ENCODE results near the gene CCNY. TPM values are rescaled to one million over a fixed set of nuclear protein-coding genes. Genes with fewer than 3 reads are reported as not detected.

Gene CCNY
- total RNA-seq, 1 donor from 2014 or later, result 83.4 TPM

- DNase-seq (ENCODE audit: low spot score), result no peak
- intact Hi-C loops (cut with DNase I), result no loop called here
These were observed 123.1 kb downstream of the CCNY start for GRCh38 chr10:35459449-35459847.

GRCh38 chr10:35460852-35461460 is 124.6 kb downstream of the CCNY start:
- DNase-seq (ENCODE audit: low spot score), result no peak
- intact Hi-C loops (cut with DNase I), result no loop called here

- DNase-seq (ENCODE audit: low spot score), result no peak
- intact Hi-C loops (cut with DNase I), result no loop called here
These were observed 126.2 kb downstream of the CCNY start for GRCh38 chr10:35462491-35462934.

DNA sequence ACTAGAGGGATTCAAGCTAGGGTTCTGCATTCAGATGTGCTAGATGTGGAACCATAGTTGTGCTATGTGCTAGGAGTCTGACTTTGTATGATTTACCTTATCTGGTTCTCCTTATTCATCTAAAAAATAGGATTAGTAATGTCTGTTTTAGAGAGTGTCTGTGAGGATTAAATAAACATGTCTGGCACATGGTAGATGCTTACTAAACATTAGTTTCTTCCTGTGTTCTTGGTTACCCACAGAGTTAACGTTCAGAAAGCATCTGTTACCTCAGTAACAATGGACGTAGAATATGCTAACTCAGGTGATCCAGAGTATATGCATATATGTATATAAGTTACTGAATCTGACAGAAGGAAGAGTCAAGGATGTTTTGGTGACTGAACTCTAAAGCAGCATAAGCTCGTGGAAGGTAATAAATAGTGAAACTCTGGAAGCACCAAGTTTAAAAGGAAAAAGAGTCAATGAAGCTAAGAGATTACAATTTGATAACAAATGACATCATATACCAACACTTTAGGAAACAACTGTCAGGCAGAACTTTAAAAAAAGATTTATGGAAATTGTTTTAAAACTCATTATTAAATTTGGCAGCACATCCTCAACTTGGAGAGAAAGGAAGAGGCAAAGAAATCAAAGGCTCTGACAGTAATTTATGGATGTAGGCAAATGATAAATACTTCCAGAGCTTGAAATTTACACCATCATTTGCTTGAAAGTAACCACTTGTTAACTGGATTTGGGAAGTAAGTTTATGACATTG is 127.0 kb downstream of the CCNY start:
- DNase-seq (ENCODE audit: low spot score), result no peak
- intact Hi-C loops (cut with DNase I), result no loop called here

GRCh38 chr10:35463878-35464277 is 127.6 kb downstream of the CCNY start:
- no peak for DNase-seq (ENCODE audit: low spot score)
- intact Hi-C loops (cut with DNase I), result no loop called here

DNA sequence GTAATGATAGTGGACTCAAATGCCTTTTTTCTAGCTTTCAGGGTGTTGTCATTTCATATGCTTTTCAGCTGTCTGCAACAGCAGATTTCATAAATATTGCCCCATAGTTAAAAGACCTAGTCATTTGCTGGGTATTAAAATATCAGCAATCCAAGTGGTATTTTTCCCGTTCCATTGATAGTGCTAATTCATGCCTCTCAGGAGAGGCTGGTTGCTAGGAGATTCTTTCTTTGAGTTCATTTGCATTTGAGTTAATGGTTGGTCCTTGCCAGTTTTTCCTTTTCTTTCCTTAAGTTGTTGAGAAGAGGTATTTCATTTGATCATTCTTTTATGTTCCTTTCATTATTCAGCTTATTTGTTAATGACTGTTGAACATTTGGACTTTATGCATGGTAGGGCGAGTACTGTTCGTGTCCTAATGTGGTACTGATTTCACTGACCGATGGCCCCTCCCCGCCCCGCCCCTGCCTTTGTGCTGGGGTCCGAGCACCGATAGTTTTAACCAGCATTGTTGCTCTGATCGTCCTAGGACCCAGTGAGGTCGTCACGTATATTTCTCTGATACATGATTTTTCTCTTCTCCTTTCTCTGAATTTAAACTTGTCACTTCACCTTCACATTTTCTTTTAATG is 128.6 kb downstream of the CCNY start:
- intact Hi-C loops (cut with DNase I), result no loop called here
- DNase-seq (ENCODE audit: low spot score), result no peak

DNA sequence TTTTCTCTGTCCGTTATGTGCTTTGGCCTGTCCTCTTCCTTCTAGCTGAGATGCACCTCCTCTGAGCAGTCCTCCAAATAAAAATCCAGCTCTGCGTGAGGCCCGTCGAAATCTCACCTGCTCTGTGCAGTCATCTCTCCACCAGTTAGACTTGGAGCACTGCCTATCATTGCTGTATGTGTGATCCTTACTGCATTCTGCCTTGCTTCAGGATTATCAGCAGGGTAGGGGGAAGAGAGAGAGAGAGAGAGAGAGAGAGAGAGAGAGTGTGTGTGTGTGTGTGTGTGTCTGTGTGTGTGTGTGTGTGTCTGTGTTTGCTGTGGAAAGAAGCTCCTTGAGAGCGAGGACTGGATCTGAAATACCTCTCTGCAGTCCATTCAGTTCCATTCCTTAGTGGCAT is 129.4 kb downstream of the CCNY start:
- intact Hi-C loops (cut with DNase I), result no loop called here
- no peak for DNase-seq (ENCODE audit: low spot score)

- intact Hi-C loops (cut with DNase I), result no loop called here
- no peak for DNase-seq (ENCODE audit: low spot score)
These were observed 129.9 kb downstream of the CCNY start for GRCh38 chr10:35466170-35466569.

- intact Hi-C loops (cut with DNase I), result no loop called here
- DNase-seq (ENCODE audit: low spot score), result no peak
These were observed 130.4 kb downstream of the CCNY start for GRCh38 chr10:35466661-35467060.

- DNase-seq (ENCODE audit: low spot score), result no peak
- intact Hi-C loops (cut with DNase I), result no loop called here
These were observed 130.9 kb downstream of the CCNY start for GRCh38 chr10:35467186-35467585.

GRCh38 chr10:35470248-35470924 is 134.1 kb downstream of the CCNY start:
- no peak for DNase-seq (ENCODE audit: low spot score)
- intact Hi-C loops (cut with DNase I), result loop anchor here (5.0 kb wide), 1 partner anchor 97 kb away; no protein-coding TSS in a partner anchor

DNA sequence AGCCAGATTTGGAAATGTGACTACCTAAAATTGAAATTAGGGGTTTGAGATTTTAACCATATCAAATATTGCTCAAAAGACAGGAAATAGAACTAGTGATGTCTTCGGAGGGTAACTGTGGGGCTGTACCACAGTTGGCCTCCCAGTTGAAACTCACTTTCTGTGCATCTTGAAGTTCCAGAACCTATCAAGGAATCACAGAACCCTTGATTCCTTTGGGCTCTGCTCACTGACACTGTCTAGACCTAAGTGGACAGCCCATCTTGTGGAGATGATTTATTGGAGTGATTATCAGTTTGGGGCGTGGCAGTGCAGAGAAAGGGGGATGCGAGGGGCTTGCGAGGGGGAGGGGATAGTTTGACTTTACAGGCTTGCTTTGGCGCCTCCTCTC is 134.6 kb downstream of the CCNY start:
- intact Hi-C loops (cut with DNase I), result loop anchor here (5.0 kb wide), 1 partner anchor 96 kb away; no protein-coding TSS in a partner anchor
- no peak for DNase-seq (ENCODE audit: low spot score)

DNA sequence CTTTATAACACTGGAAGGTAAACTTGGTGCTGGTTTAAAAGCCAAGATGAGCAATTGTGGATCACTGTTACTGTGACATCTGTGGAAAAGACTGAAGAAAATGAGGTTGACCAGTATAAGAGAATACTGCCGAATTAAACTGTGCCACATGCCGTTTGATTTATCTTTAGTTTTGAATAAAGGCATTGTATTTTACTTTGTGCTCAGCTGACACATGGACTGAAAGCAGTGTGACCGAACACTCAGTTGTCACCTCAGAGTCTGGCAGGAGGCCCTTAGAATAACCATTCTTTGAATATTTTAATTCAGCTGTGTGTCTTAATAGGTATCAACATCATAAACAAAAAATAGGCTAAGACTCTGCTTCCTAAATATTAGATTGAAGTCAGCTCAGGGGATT is 135.1 kb downstream of the CCNY start:
- intact Hi-C loops (cut with DNase I), result loop anchor here (5.0 kb wide), 1 partner anchor 96 kb away; no protein-coding TSS in a partner anchor
- DNase-seq (ENCODE audit: low spot score), result no peak

DNA sequence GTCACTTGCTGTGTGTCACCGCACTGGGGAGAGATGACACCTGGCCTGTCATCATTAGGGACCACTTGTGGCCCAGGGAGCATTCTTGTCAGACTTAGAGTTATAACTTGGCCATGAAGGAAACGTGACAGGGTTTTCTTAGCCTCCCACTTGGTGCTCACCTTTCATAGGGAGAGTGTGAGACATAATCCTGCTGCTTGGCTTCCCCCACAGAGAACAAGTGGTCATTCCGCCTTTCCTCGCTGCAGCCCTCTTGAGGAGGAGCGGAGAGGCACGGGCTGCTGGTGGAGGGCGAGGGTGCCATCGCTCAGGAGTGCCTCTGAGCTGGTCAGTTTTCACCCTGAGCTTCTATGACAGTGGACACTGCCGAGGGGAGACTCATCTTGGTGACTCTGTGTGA is 143.8 kb downstream of the CCNY start:
- intact Hi-C loops (cut with DNase I), result no loop called here
- DNase-seq (ENCODE audit: low spot score), result no peak

DNA sequence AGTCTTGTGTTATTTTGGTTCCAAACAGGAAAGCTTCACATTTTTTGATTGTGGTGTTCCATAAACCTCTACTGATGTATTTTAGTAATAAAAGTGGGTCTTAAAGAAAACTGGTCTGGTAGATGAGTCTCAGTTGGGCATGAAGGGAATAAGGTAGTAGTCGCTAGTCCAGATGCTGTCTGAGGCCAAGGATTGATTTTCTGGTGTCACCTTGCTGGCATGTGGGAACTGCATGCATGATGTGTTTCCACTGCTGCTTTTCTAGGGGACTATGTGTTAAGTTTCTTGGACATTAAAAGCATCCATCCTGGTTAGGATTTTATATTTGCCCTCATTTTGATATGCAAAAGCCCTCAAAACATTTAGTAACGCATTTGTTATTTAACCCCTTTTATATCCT is 145.1 kb downstream of the CCNY start:
- DNase-seq (ENCODE audit: low spot score), result no peak

GRCh38 chr10:35486297-35486990 is 150.1 kb downstream of the CCNY start:
- intact Hi-C loops (cut with DNase I), result no loop called here
- DNase-seq (ENCODE audit: low spot score), result no peak

More for the DNA sequence above, 145.1 kb downstream of the CCNY start:
- intact Hi-C loops (cut with DNase I), result no loop called here

DNA sequence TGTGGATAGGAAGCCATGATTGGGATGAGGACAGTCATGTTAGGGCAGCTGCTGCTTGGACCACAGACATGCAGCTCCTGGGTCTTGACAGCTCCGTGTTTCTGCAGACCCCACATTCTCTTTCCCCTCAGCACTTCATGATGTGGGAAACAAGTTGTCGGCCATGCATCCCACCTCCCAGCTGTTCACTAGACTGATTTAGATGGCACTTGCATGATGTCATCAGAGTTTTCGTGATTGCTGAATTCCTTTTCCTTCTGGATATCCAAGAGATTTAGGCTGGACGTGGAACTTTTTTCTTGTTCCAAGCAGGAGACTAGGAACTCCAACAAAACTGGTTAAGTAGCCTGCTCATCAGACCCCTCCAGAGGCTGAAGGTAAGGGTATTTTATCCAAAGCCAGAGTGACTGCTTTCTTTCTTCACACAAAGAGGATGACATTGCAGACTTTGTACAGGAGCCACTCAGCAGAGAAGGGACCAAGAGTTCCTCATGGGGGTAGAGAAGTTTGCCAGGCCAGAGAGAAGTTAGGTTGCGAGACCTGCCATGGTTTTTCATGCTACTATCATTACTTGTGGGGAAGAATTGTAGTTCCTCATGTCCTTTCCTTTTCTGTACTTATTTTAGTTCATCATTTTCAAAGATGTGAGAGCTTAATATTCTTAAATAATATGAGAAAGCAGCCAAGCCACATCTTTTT is 151.2 kb downstream of the CCNY start:
- intact Hi-C loops (cut with DNase I), result no loop called here
- DNase-seq (ENCODE audit: low spot score), result no peak

GRCh38 chr10:35488228-35488627 is 151.9 kb downstream of the CCNY start:
- intact Hi-C loops (cut with DNase I), result no loop called here
- DNase-seq (ENCODE audit: low spot score), result no peak

Data from cardiac septum (tissue), 1 donor.